Stomach (tissue), 4 donors: ENCODE data around the gene BAZ1A.

Experiments used
- EP300 ChIP-seq: sonication (generic); formaldehyde crosslinking; IDR thresholded peaks from one replicate; pipeline ENCODE4 v1.6.1; 2017; ENCODE audit warnings: antibody characterized with exemption
- POLR2A ChIP-seq, 4 donors: fragments of 450-650 bp; IDR thresholded peaks; one replicate each; pipeline ENCODE4 v1.6.1; 2016; ENCODE audit warnings: antibody characterized with exemption in 4 of 4, control low read depth in 2 of 4, mild to moderate bottlenecking in 1 of 4, moderate library complexity in 1 of 4
- POLR2AphosphoS5 ChIP-seq, 3 donors: sonication (generic); formaldehyde crosslinking; IDR thresholded peaks; one replicate each; pipeline ENCODE4 v1.6.1; 2016; ENCODE audit warnings: antibody characterized with exemption in 3 of 3
- TF ChIP-seq, protein P1 (sequence below), 7 experiments: fragments of 450-650 bp in 4 of 7; fragments of 200-600 bp in 3 of 7; sonication (generic) in 3 of 7; IDR thresholded peaks; one replicate each; pipeline ENCODE4 v1.5.1; 2016 to 2019; ENCODE audit warnings: antibody characterized with exemption in 7 of 7, control low read depth in 2 of 7, mild to moderate bottlenecking in 1 of 7

GRCh38 chr14:34794217-34794616, 80.9 kb downstream of the BAZ1A start:
- TF ChIP-seq, protein P1, sequence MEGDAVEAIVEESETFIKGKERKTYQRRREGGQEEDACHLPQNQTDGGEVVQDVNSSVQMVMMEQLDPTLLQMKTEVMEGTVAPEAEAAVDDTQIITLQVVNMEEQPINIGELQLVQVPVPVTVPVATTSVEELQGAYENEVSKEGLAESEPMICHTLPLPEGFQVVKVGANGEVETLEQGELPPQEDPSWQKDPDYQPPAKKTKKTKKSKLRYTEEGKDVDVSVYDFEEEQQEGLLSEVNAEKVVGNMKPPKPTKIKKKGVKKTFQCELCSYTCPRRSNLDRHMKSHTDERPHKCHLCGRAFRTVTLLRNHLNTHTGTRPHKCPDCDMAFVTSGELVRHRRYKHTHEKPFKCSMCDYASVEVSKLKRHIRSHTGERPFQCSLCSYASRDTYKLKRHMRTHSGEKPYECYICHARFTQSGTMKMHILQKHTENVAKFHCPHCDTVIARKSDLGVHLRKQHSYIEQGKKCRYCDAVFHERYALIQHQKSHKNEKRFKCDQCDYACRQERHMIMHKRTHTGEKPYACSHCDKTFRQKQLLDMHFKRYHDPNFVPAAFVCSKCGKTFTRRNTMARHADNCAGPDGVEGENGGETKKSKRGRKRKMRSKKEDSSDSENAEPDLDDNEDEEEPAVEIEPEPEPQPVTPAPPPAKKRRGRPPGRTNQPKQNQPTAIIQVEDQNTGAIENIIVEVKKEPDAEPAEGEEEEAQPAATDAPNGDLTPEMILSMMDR (IDR thresholded peaks at IDR 0.05) = no peak
- TF ChIP-seq POLR2A (IDR thresholded peaks at IDR 0.05) = no peak
- TF ChIP-seq POLR2AphosphoS5 (IDR thresholded peaks at IDR 0.05) = no peak
- no peak for TF ChIP-seq EP300
